Central memory CD8-positive, alpha-beta T cell (primary cell): ENCODE data around the gene POLR2B.

Source experiments
- ATAC-seq: fragments of 150-1000 bp; cut with Tn5 transposase; replicated peaks from 2 replicates; pipeline ENCODE4 v1.10.0; 2022; ENCODE audit warnings: mild to moderate bottlenecking, moderate FRiP score, moderate number of reproducible peaks; ENCODE audit not compliant: poor library complexity, severe bottlenecking; ENCODE audit errors: extremely low read depth
- DNase-seq, 2 donors: peaks; one replicate each; pipeline ENCODE4 v3.0.0; 2021; ENCODE audit warnings: low spot score in 2 of 2
- H3K27ac Mint-ChIP-seq: one replicate; pipeline ENCODE4 v1.8.0; 2022; ENCODE audit warnings: low read depth, mild to moderate bottlenecking, moderate library complexity, mixed read lengths
- H3K27me3 Mint-ChIP-seq: one replicate; pipeline ENCODE4 v1.8.0; 2022; ENCODE audit warnings: mixed read lengths
- H3K36me3 Mint-ChIP-seq: one replicate; pipeline ENCODE4 v1.8.0; 2022; ENCODE audit warnings: mild to moderate bottlenecking, moderate library complexity, mixed read lengths; ENCODE audit not compliant: insufficient read depth
- H3K4me1 Mint-ChIP-seq: one replicate; pipeline ENCODE4 v1.8.0; 2022; ENCODE audit warnings: mixed read lengths
- H3K4me3 Mint-ChIP-seq: one replicate; pipeline ENCODE4 v1.8.0; 2022; ENCODE audit warnings: mild to moderate bottlenecking, moderate library complexity, mixed read lengths
- H3K9me3 Mint-ChIP-seq: one replicate; pipeline ENCODE4 v1.8.0; 2022; ENCODE audit warnings: mixed read lengths

POLR2B gene

GRCh38 chr4:57064811-57065711 is 86.4 kb downstream of the POLR2B start:
- H3K27ac Mint-ChIP-seq, result no peak overlapping the region
- H3K4me3 Mint-ChIP-seq, result no peak overlapping the region
- no peaks in the 10 kb centered on the region for H3K36me3 Mint-ChIP-seq
- no peaks in the 10 kb centered on the region for H3K4me1 Mint-ChIP-seq
- H3K9me3 Mint-ChIP-seq, result no peaks in the 10 kb centered on the region
- DNase-seq (no peak), ATAC-seq (no peak)
- H3K27me3 Mint-ChIP-seq, result peaks cover 27% of the 10 kb centered on the region

- ATAC-seq, result no peak
- no peaks in the 10 kb centered on the region for H3K9me3 Mint-ChIP-seq
- H3K4me1 Mint-ChIP-seq, result no peaks in the 10 kb centered on the region
- H3K4me3 Mint-ChIP-seq, result no peak overlapping the region
- DNase-seq, result no peak
- H3K36me3 Mint-ChIP-seq, result no peaks in the 10 kb centered on the region
- H3K27ac Mint-ChIP-seq, result no peak overlapping the region
- H3K27me3 Mint-ChIP-seq, result peaks cover 27% of the 10 kb centered on the region
Measured at GRCh38 chr4:57065730-57066482, 87.2 kb downstream of the POLR2B start.

DNA sequence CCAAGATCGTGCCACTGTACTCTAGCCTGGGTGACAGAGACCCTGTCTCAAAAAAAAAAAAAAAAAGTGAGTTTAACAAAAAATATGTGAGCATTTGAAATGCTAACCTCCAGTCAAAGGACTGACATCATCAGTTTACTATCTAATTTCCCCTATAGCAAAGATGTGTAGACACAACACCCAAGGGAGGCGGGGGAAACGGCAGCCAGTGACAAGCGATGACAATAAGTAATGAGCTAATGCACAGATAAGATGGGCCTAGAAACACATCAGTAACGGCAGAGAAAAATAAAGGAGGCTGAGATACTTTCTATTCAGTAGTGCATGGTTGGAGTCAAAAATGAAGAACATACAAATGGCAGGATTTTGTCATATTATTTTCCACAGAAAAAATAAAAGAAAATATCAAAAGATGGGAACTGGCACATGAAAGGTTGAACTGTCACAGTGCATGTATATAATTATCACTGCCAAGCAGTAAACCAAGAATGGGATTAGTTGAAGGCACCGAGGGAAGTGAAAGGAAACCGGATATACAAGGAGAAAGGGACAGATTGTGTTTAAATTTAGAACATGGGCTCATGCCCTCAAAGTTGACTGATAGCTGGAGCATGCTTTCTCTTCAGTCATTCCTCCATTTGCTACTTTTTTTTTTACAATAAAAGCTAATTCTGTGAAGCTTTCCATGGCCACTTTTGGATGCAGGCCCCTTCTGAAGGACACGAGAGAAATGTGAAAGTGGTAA is 89.7 kb downstream of the POLR2B start:
- no peaks in the 10 kb centered on the region for H3K36me3 Mint-ChIP-seq
- H3K9me3 Mint-ChIP-seq, result no peaks in the 10 kb centered on the region
- H3K4me3 Mint-ChIP-seq, result no peak overlapping the region
- ATAC-seq, result no peak
- no peak for DNase-seq
- no peaks in the 10 kb centered on the region for H3K4me1 Mint-ChIP-seq
- H3K27me3 Mint-ChIP-seq, result peaks cover 27% of the 10 kb centered on the region
- no peak overlapping the region for H3K27ac Mint-ChIP-seq

DNA sequence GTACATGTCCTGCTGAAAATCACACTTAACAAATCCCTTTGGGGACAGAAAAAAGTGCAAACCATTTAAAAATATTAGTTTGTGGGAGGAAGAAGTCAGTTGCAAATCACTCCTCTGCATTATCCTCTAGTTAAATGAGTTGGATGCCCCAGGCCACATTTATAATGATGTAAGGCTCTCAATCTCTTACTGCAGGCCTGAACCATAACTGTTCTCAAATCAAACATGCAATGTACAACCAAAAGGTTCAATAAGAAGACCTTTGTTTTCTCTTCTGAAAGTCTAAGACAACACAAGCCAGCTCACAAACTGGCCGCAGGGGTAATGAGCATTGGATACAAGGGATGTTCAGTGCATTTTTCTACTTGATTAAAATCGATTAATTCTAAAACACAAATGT is 91.8 kb downstream of the POLR2B start:
- Mint-ChIP-seq H3K4me1 (no peaks in the 10 kb centered on the region), H3K27ac (no peak overlapping the region), H3K27me3 (peaks cover 43% of the 10 kb centered on the region), H3K36me3 (no peaks in the 10 kb centered on the region), H3K4me3 (no peak overlapping the region), H3K9me3 (no peaks in the 10 kb centered on the region)
- ATAC-seq (no peak), DNase-seq (no peak)

DNA sequence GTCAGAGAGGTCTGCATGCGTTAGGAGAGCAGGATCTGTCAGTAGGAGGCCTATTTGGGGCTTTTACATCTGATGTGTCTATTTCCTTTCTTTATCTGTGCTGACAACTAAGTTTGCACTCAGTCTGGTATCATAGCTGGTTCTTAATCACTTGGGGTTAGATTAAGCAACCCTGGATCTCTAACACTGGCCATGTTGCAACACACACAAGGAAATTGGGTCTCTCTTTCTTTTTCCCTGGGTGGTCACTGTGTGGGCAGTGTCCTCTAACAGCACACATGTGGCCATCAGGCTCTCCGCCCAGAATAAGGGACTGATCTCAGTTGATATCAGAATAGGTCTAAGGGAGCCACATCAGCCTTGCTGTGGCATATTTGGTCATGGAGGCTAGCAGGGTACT is 92.6 kb downstream of the POLR2B start:
- no peak for ATAC-seq
- no peaks in the 10 kb centered on the region for H3K4me1 Mint-ChIP-seq
- H3K27ac Mint-ChIP-seq, result no peak overlapping the region
- no peak overlapping the region for H3K4me3 Mint-ChIP-seq
- H3K27me3 Mint-ChIP-seq, result peaks cover 52% of the 10 kb centered on the region
- no peaks in the 10 kb centered on the region for H3K36me3 Mint-ChIP-seq
- no peak for DNase-seq
- no peaks in the 10 kb centered on the region for H3K9me3 Mint-ChIP-seq

DNA sequence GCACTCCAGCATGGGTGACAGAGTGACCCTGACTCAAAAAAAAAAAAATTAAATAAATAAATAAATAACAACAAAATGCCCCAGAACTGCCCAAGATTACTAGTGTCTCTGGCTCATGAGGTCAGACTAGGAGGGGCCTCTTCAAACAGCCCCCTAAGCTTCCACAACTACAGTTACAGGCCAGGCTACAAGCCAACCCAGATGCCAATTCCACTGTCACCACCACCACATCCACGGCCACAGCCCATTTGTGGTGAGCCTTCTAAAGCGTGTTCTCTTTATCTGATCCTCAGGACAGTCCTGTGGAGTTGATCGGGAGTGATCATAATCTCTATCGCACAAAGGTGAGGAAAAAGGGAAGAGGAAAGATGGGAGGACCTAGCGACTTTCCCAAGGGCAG is 94.9 kb downstream of the POLR2B start:
- H3K4me1 Mint-ChIP-seq, result no peaks in the 10 kb centered on the region
- DNase-seq (no peak), ATAC-seq (no peak)
- peaks cover 50% of the 10 kb centered on the region for H3K27me3 Mint-ChIP-seq
- H3K9me3 Mint-ChIP-seq, result no peaks in the 10 kb centered on the region
- no peak overlapping the region for H3K4me3 Mint-ChIP-seq
- H3K27ac Mint-ChIP-seq, result no peak overlapping the region
- H3K36me3 Mint-ChIP-seq, result no peaks in the 10 kb centered on the region

GRCh38 chr4:57074744-57075143 is 96.0 kb downstream of the POLR2B start:
- Mint-ChIP-seq H3K27ac (no peak overlapping the region), H3K36me3 (no peaks in the 10 kb centered on the region), H3K27me3 (peaks cover 51% of the 10 kb centered on the region), H3K9me3 (no peaks in the 10 kb centered on the region), H3K4me1 (no peaks in the 10 kb centered on the region), H3K4me3 (no peak overlapping the region)
- DNase-seq (no peak), ATAC-seq (no peak)

DNA sequence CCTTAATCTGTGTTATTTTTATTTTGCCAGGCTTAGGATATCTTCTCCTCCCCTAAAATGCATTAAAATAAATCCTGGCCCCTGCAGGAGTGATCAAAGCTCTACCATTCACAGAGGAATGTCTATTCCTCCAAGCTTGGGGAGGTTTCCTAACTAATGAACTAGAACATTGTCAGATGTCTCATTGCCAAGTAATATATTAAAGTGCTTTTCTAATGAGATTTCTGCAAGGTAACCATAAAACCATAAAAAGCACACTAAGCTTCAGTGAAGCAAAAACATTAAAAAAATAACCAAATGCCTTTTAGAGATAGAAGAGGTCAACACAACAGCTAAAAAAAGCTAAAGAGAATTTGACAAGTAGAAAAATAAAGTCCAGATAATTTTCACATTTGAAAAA is 96.7 kb downstream of the POLR2B start:
- no peak overlapping the region for H3K4me3 Mint-ChIP-seq
- H3K9me3 Mint-ChIP-seq, result no peaks in the 10 kb centered on the region
- H3K27me3 Mint-ChIP-seq, result peaks cover 51% of the 10 kb centered on the region
- H3K4me1 Mint-ChIP-seq, result no peaks in the 10 kb centered on the region
- ATAC-seq (no peak), DNase-seq (no peak)
- no peak overlapping the region for H3K27ac Mint-ChIP-seq
- no peaks in the 10 kb centered on the region for H3K36me3 Mint-ChIP-seq

GRCh38 chr4:57076646-57077045 is 98.0 kb downstream of the POLR2B start:
- Mint-ChIP-seq H3K9me3 (no peaks in the 10 kb centered on the region), H3K4me1 (no peaks in the 10 kb centered on the region), H3K27ac (no peak overlapping the region), H3K36me3 (no peaks in the 10 kb centered on the region), H3K27me3 (peaks cover 51% of the 10 kb centered on the region), H3K4me3 (no peak overlapping the region)
- no peak for DNase-seq
- ATAC-seq, result no peak

GRCh38 chr4:57077550-57078343 is 99.1 kb downstream of the POLR2B start:
- H3K27me3 Mint-ChIP-seq, result peaks cover 51% of the 10 kb centered on the region
- H3K36me3 Mint-ChIP-seq, result no peaks in the 10 kb centered on the region
- ATAC-seq (no peak), DNase-seq (no peak)
- no peak overlapping the region for H3K4me3 Mint-ChIP-seq
- H3K9me3 Mint-ChIP-seq, result no peaks in the 10 kb centered on the region
- no peaks in the 10 kb centered on the region for H3K4me1 Mint-ChIP-seq
- no peak overlapping the region for H3K27ac Mint-ChIP-seq

DNA sequence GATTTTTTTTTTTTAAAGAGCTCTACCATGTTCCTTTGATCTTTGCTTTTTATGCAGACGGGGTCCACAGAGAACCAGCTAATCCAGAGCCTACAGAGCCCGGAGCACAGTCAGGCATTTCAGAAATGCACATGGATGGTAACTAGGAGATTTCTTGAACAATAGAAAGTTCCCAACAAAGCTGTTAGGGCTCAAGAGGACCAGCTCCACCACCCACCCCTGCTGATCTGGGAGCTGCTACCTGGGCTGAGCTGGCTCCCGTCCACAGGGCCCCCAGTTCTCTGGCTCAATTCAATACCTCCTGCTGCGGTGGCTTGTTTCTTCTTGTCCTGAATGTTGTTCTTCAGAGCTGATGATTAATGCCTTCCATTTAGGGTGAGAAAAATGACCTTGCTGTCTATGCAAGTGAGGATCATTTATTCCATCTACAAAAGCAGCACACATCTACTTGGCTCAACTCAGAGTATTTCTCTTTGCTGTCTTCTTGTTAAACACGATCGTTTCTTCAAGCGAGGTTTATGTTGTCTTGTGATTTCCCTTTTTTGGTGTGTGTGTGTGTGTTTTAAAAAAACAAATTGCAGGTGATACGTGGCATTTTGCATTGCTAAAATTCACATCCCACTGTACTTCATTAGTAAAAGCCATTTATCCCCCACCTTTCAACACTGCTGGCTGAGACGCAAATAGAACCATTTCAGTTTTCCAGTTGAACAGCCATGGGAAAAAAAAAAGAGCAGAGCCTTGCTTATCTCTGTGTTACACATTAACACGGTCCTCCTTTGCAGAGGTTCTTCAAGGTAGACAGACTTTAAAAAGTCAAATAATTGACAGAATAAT is 100.2 kb downstream of the POLR2B start:
- Mint-ChIP-seq H3K4me1 (no peaks in the 10 kb centered on the region), H3K36me3 (no peaks in the 10 kb centered on the region), H3K9me3 (no peaks in the 10 kb centered on the region), H3K4me3 (no peak overlapping the region), H3K27ac (no peak overlapping the region), H3K27me3 (peaks cover 50% of the 10 kb centered on the region)
- DNase-seq (no peak), ATAC-seq (no peak)
